Measurements from ENCODE around the gene MAGED2.
"Not testable (repeated sequence)": the region's sequence is repeated elsewhere in the genome, so short reads cannot be mapped to it uniquely, and the experiment has no call there.

The MAGED2 gene

GRCh38 chrX:54776987-54777672 is 30.4 kb upstream of the MAGED2 start:
- Histone ChIP-seq H3K4me3 (ENCODE audit: severe bottlenecking) (no peak overlapping the region), H3K27me3 (ENCODE audit: insufficient read depth, poor library complexity, severe bottlenecking) (no peaks in the 10 kb centered on the region), H3K4me1 (ENCODE audit: insufficient read depth, poor library complexity, severe bottlenecking) (no peaks in the 10 kb centered on the region), H3K36me3 (ENCODE audit: low read depth) (no peaks in the 10 kb centered on the region), H3K27ac (ENCODE audit: poor library complexity, severe bottlenecking) (no peak overlapping the region), H3K9me3 (ENCODE audit: severe bottlenecking) (no peaks in the 10 kb centered on the region)
- TF ChIP-seq CTCF (IDR thresholded peaks at IDR 0.05; ENCODE audit: poor library complexity, severe bottlenecking), result no peak
- DNase-seq (ENCODE audit: low spot score) (no peak), ATAC-seq (ENCODE audit: low read depth) (no peak)

- H3K27me3 ChIP-seq (ENCODE audit: insufficient read depth, poor library complexity, severe bottlenecking), result no peaks in the 10 kb centered on the region
- no peaks in the 10 kb centered on the region for H3K4me1 ChIP-seq (ENCODE audit: insufficient read depth, poor library complexity, severe bottlenecking)
- ATAC-seq (ENCODE audit: low read depth) (no peak), DNase-seq (ENCODE audit: low spot score) (no peak)
- no peak for TF ChIP-seq CTCF (IDR thresholded peaks at IDR 0.05; ENCODE audit: poor library complexity, severe bottlenecking)
- no peak overlapping the region for H3K4me3 ChIP-seq (ENCODE audit: severe bottlenecking)
- H3K9me3 ChIP-seq (ENCODE audit: severe bottlenecking), result no peaks in the 10 kb centered on the region
- no peak overlapping the region for H3K27ac ChIP-seq (ENCODE audit: poor library complexity, severe bottlenecking)
- no peaks in the 10 kb centered on the region for H3K36me3 ChIP-seq (ENCODE audit: low read depth)
These were observed 21.6 kb upstream of the MAGED2 start for GRCh38 chrX:54785901-54786300.

GRCh38 chrX:54786967-54787366 is 20.6 kb upstream of the MAGED2 start:
- TF ChIP-seq CTCF (IDR thresholded peaks at IDR 0.05; ENCODE audit: poor library complexity, severe bottlenecking), result no peak
- H3K9me3 ChIP-seq (ENCODE audit: severe bottlenecking), result no peaks in the 10 kb centered on the region
- no peak overlapping the region for H3K4me3 ChIP-seq (ENCODE audit: severe bottlenecking)
- H3K36me3 ChIP-seq (ENCODE audit: low read depth), result no peaks in the 10 kb centered on the region
- no peak for DNase-seq (ENCODE audit: low spot score)
- H3K4me1 ChIP-seq (ENCODE audit: insufficient read depth, poor library complexity, severe bottlenecking), result no peaks in the 10 kb centered on the region
- H3K27ac ChIP-seq (ENCODE audit: poor library complexity, severe bottlenecking), result no peak overlapping the region
- peak; percentile 46; the same call in 1 of the 3 replicates for ATAC-seq (ENCODE audit: low read depth)
- H3K27me3 ChIP-seq (ENCODE audit: insufficient read depth, poor library complexity, severe bottlenecking), result no peaks in the 10 kb centered on the region

GRCh38 chrX:54788446-54788845 is 19.1 kb upstream of the MAGED2 start:
- ATAC-seq (ENCODE audit: low read depth) (no peak), DNase-seq (ENCODE audit: low spot score) (no peak)
- H3K36me3 ChIP-seq (ENCODE audit: low read depth), result no peaks in the 10 kb centered on the region
- no peak for TF ChIP-seq CTCF (IDR thresholded peaks at IDR 0.05; ENCODE audit: poor library complexity, severe bottlenecking)
- H3K27ac ChIP-seq (ENCODE audit: poor library complexity, severe bottlenecking), result no peak overlapping the region
- no peaks in the 10 kb centered on the region for H3K9me3 ChIP-seq (ENCODE audit: severe bottlenecking)
- H3K4me3 ChIP-seq (ENCODE audit: severe bottlenecking), result no peak overlapping the region
- no peaks in the 10 kb centered on the region for H3K4me1 ChIP-seq (ENCODE audit: insufficient read depth, poor library complexity, severe bottlenecking)
- H3K27me3 ChIP-seq (ENCODE audit: insufficient read depth, poor library complexity, severe bottlenecking), result no peaks in the 10 kb centered on the region

GRCh38 chrX:54789405-54789804 is 18.1 kb upstream of the MAGED2 start:
- not testable (repeated sequence) for H3K27me3 ChIP-seq (ENCODE audit: insufficient read depth, poor library complexity, severe bottlenecking); H3K4me1 ChIP-seq (ENCODE audit: insufficient read depth, poor library complexity, severe bottlenecking); H3K36me3 ChIP-seq (ENCODE audit: low read depth); H3K9me3 ChIP-seq (ENCODE audit: severe bottlenecking); H3K27ac ChIP-seq (ENCODE audit: poor library complexity, severe bottlenecking); ATAC-seq (ENCODE audit: low read depth); H3K4me3 ChIP-seq (ENCODE audit: severe bottlenecking); DNase-seq (ENCODE audit: low spot score)

Data from RWPE2 (cell line).